ENCODE measurements around the gene PSMD1.

PSMD1 gene

GRCh38 chr2:231139796-231140195 is 83.1 kb downstream of the PSMD1 start:
- TF ChIP-seq ZBTB7A (IDR thresholded peaks at IDR 0.05; ENCODE audit: low read depth) (no peak), RAD21 (IDR thresholded peaks at IDR 0.05; ENCODE audit: low read depth) (no peak)

DNA sequence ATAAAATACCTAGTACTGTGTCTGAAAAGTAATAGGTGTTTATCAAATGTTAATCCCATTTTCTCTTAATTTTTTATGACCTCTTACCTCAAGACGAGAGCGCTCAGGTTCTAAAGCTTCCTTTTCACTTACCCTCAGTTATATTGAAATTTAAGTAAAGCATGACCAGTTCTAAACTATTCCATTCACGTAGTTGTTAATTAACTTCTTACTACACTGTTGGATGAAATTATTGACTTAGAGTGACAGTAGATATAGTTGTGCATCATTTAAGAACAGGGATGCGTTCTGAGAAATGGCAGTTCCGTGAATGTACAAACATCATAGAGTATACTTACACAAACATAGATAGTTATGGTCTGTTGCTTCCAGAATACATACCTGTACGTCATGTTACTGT is 88.2 kb downstream of the PSMD1 start:
- TF ChIP-seq, protein P1, sequence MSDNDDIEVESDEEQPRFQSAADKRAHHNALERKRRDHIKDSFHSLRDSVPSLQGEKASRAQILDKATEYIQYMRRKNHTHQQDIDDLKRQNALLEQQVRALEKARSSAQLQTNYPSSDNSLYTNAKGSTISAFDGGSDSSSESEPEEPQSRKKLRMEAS (IDR thresholded peaks at IDR 0.05), result no peak
- TF ChIP-seq, protein P2, sequence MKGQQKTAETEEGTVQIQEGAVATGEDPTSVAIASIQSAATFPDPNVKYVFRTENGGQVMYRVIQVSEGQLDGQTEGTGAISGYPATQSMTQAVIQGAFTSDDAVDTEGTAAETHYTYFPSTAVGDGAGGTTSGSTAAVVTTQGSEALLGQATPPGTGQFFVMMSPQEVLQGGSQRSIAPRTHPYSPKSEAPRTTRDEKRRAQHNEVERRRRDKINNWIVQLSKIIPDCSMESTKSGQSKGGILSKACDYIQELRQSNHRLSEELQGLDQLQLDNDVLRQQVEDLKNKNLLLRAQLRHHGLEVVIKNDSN (IDR thresholded peaks at IDR 0.05), result no peak
- TF ChIP-seq YY1 (IDR thresholded peaks at IDR 0.05; ENCODE audit: low read depth), result no peak
- TF ChIP-seq NFIC (IDR thresholded peaks at IDR 0.05), result no peak
- no peak for TF ChIP-seq RAD21 (IDR thresholded peaks at IDR 0.05; ENCODE audit: low read depth)
- no peak for TF ChIP-seq CEBPB (IDR thresholded peaks at IDR 0.05)
- no peak for TF ChIP-seq CREB1 (IDR thresholded peaks at IDR 0.05; ENCODE audit: low read depth)
- TF ChIP-seq TEAD4 (IDR thresholded peaks at IDR 0.05), result no peak
- no peak for TF ChIP-seq EGR1 (IDR thresholded peaks at IDR 0.05)
- TF ChIP-seq TAF1 (IDR thresholded peaks at IDR 0.05; ENCODE audit: low read depth), result no peak
- TF ChIP-seq FOXM1 (IDR thresholded peaks at IDR 0.05; ENCODE audit: borderline replicate concordance, low read depth), result no peak
- no peak for TF ChIP-seq REST (IDR thresholded peaks at IDR 0.05; ENCODE audit: low read depth)
- TF ChIP-seq TCF12 (IDR thresholded peaks at IDR 0.05; ENCODE audit: low read depth), result no peak
- TF ChIP-seq EP300 (IDR thresholded peaks at IDR 0.05; ENCODE audit: borderline replicate concordance), result no peak
- no peak for TF ChIP-seq ZBTB7A (IDR thresholded peaks at IDR 0.05; ENCODE audit: low read depth)

GRCh38 chr2:231146665-231147064 is 90.0 kb downstream of the PSMD1 start:
- TF ChIP-seq CEBPB (IDR thresholded peaks at IDR 0.05) (no peak), TCF12 (IDR thresholded peaks at IDR 0.05; ENCODE audit: low read depth) (no peak), EP300 (IDR thresholded peaks at IDR 0.05; ENCODE audit: borderline replicate concordance) (no peak), EGR1 (IDR thresholded peaks at IDR 0.05) (no peak), ZBTB7A (IDR thresholded peaks at IDR 0.05; ENCODE audit: low read depth) (no peak), TEAD4 (IDR thresholded peaks at IDR 0.05) (no peak), RAD21 (IDR thresholded peaks at IDR 0.05; ENCODE audit: low read depth) (no peak)

DNA sequence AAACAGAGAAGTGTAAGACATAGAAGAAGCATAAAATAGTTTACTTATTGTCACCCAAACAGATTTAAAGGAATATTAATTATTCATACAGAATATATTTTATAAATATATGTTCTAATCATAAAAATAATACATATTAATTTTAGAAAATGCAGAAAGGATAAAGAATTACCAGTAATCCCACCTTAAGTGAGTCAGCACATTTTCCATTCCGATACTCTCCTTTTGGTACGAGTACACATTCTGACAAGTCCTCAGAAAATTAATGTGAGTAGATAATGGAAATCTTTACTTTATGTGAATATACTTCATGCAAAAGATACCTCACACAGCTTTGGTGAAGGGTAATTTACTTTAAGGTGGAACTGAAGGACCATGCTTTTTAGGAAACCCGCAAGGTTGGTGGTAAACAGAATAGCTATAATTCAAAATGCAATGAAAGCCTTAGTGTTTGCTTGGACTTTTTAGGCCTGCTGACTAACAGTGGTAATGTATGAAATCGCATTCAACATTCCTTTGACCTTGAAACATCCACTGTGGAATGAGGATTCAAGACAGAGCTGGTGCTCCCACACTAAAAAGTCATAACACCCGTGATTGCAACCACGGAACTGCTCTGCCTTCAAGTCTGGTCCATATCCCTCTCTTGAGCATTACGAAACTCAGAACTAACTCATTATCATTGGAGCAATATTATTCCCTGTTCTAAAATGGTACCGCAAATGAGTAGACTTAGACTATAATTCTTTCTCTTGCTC is 96.3 kb downstream of the PSMD1 start:
- TF ChIP-seq, protein P2 (IDR thresholded peaks at IDR 0.05), result no peak
- TF ChIP-seq REST (IDR thresholded peaks at IDR 0.05; ENCODE audit: low read depth) (no peak), NFIC (IDR thresholded peaks at IDR 0.05) (no peak), CEBPB (IDR thresholded peaks at IDR 0.05) (no peak), YY1 (IDR thresholded peaks at IDR 0.05; ENCODE audit: low read depth) (no peak), RAD21 (IDR thresholded peaks at IDR 0.05; ENCODE audit: low read depth) (no peak), EP300 (IDR thresholded peaks at IDR 0.05; ENCODE audit: borderline replicate concordance) (no peak), TAF1 (IDR thresholded peaks at IDR 0.05; ENCODE audit: low read depth) (no peak), TEAD4 (IDR thresholded peaks at IDR 0.05) (no peak), EGR1 (IDR thresholded peaks at IDR 0.05) (no peak), TCF12 (IDR thresholded peaks at IDR 0.05; ENCODE audit: low read depth) (no peak), CREB1 (IDR thresholded peaks at IDR 0.05; ENCODE audit: low read depth) (no peak), FOXM1 (IDR thresholded peaks at IDR 0.05; ENCODE audit: borderline replicate concordance, low read depth) (no peak), ZBTB7A (IDR thresholded peaks at IDR 0.05; ENCODE audit: low read depth) (no peak)
- TF ChIP-seq, protein P1 (IDR thresholded peaks at IDR 0.05), result no peak

DNA sequence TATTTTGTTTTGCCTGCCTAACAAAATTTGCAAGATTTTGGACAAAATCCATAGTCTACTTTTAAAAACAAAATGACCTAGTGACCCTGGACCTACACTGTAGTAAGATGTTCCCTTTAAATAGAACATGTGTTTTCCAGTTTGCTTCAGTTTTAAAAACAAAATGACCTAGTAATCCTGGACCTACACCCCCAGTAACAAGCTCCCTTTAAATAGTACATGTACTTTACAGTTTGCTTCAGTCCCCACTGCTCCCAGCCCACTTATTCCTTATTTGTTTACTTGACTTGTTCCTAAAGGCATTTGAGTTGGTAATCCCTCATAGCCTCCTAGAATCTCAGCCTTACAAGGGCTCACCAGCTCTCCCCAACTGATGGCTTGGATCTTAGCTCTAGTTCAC is 102.6 kb downstream of the PSMD1 start:
- no peak for TF ChIP-seq YY1 (IDR thresholded peaks at IDR 0.05; ENCODE audit: low read depth)
- no peak for TF ChIP-seq TCF12 (IDR thresholded peaks at IDR 0.05; ENCODE audit: low read depth)
- TF ChIP-seq, protein P2 (IDR thresholded peaks at IDR 0.05), result no peak
- TF ChIP-seq FOXM1 (IDR thresholded peaks at IDR 0.05; ENCODE audit: borderline replicate concordance, low read depth), result no peak
- TF ChIP-seq ZBTB7A (IDR thresholded peaks at IDR 0.05; ENCODE audit: low read depth), result no peak
- TF ChIP-seq NFIC (IDR thresholded peaks at IDR 0.05), result no peak
- no peak for TF ChIP-seq CREB1 (IDR thresholded peaks at IDR 0.05; ENCODE audit: low read depth)
- no peak for TF ChIP-seq TEAD4 (IDR thresholded peaks at IDR 0.05)
- TF ChIP-seq EGR1 (IDR thresholded peaks at IDR 0.05), result no peak
- TF ChIP-seq, protein P1 (IDR thresholded peaks at IDR 0.05), result no peak
